IPS-20b (cell line): ENCODE results near the gene RNF31.

ENCODE experiments used
- H3K27ac ChIP-seq: one replicate; pipeline ENCODE4 v1.5.1; 2013; ENCODE audit warnings: low read length
- H3K27me3 ChIP-seq: 2 replicates; pipeline ENCODE4 v1.6.1; 2013; ENCODE audit warnings: mild to moderate bottlenecking, low read length, inconsistent platforms; ENCODE audit not compliant: insufficient read depth
- H3K36me3 ChIP-seq: 2 replicates; pipeline ENCODE4 v1.6.1; 2013; ENCODE audit warnings: low read depth, mild to moderate bottlenecking, inconsistent platforms, low read length, moderate library complexity; ENCODE audit not compliant: insufficient read depth
- H3K4me1 ChIP-seq: 2 replicates; pipeline ENCODE4 v1.6.1; 2013; ENCODE audit warnings: mild to moderate bottlenecking, control low read depth, inconsistent platforms, low read length, moderate library complexity; ENCODE audit not compliant: insufficient read depth
- H3K4me3 ChIP-seq: 2 replicates; pipeline ENCODE4 v1.5.1; 2013; ENCODE audit warnings: mild to moderate bottlenecking, low read length, inconsistent platforms
- H3K9ac ChIP-seq: 2 replicates; pipeline ENCODE4 v1.6.1; 2013; ENCODE audit warnings: low read depth, mild to moderate bottlenecking, inconsistent platforms, low read length, moderate library complexity
- H3K9me3 ChIP-seq: 2 replicates; pipeline ENCODE4 v1.6.1; 2013; ENCODE audit warnings: mild to moderate bottlenecking, low read depth, low read length, inconsistent platforms; ENCODE audit not compliant: insufficient read depth

Gene RNF31

DNA sequence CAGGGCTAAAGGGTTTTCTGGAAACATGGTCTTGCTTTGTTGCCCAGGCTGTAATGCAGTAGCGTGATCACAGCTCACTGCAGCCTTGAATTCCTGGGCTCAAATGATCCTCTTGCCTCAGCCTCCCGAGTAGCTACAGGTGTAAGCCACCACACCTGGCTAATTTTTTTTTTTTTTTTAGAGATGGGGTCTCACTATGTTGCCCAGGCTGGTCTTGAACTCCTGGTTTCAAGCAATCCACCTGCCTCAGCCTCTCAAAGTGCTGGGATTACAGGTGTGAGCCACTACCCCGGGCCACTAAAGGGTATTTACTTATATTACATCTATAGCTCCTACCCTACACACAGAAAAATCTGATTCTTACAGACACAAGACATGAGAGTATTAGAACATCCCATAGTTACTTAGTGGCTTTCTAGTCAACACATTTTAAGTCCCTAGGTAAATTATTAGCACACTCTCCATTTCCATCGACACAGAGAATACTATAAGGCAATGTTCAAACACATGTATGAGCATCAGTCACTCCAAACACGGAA is 38.9 kb upstream of the RNF31 start:
- Histone ChIP-seq H3K27me3 (no peaks in the 10 kb centered on the region), H3K9me3 (peaks cover 4% of the 10 kb centered on the region; the same call in 1 of the 2 replicates), H3K4me1 (0 out of 2 replicates have a peak, but pooled peaks cover 2% of the 10 kb centered on the region), H3K4me3 (no peak overlapping the region), H3K9ac (no peak overlapping the region), H3K27ac (no peak overlapping the region), H3K36me3 (peaks cover 8% of the 10 kb centered on the region)

DNA sequence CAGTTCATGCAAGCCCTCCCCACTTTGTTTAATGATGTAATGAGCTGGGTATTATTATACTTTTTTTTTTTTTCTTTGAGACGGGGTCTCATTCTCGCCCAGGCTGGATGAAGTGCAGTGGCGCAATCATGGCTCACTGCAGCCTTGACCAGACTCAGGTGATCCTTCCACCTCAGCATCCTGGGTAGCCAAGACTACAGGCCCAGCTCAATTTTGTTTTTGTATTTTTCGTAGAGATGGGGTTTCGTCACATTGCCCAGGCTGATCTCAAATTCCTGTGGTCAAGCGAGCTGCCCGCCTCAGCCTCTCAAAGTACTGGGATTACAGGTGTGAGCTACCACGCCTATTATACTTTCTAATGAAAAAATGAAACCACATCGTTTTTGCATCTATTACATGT is 37.2 kb upstream of the RNF31 start:
- Histone ChIP-seq H3K36me3 (no peaks in the 10 kb centered on the region), H3K9ac (no peak overlapping the region), H3K27me3 (no peaks in the 10 kb centered on the region), H3K9me3 (no peaks in the 10 kb centered on the region), H3K4me1 (0 out of 2 replicates have a peak, but pooled peaks cover 2% of the 10 kb centered on the region), H3K27ac (no peak overlapping the region), H3K4me3 (no peak overlapping the region)

DNA sequence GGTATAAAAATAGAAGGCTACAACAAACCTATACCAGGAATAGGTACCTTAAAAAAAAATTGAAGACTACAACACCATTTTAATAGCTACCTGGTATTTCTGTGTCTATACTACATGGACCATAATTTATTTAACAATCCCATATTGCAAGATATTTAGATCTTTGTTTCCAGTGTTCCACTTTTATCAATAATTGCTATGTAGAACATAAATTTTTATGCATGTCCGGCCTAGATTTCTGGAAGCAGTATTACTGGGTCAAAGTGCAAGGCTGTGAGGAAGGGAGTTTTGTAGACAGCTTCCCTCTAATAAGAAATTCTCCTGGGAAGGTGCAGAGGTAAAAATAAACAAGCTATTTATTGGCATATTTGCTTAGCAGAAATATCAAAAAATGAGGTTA is 36.8 kb upstream of the RNF31 start:
- Histone ChIP-seq H3K4me1 (peaks cover 2% of the 10 kb centered on the region; the same call in 1 of the 2 replicates), H3K36me3 (no peaks in the 10 kb centered on the region), H3K4me3 (no peak overlapping the region), H3K9ac (no peak overlapping the region), H3K9me3 (no peaks in the 10 kb centered on the region), H3K27me3 (no peaks in the 10 kb centered on the region), H3K27ac (no peak overlapping the region)

DNA sequence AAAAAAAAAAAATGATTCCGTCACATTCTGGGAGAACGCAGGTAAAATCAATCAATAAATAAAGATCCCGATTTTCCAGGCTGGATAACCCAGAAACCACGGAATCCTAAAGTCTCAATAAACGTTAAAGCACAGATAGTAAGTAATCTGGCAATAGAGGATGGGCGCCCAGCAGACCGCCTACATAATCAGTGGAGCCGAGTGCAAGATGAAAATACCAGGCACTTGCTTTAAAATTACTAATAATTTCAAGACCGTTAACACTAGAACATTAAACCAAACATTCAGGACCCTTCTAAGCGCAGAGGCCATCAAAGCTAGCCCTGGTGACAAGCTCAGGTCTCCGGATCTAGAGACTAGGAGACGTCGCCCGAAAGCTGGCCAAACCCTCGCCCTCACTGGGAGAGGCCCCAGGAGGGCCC is 33.9 kb upstream of the RNF31 start:
- Histone ChIP-seq H3K36me3 (peaks cover 18% of the 10 kb centered on the region), H3K9ac (peak overlapping the region; percentile 85; the same call in 1 of the 2 replicates), H3K27ac (peak overlapping the region; percentile 52), H3K27me3 (no peaks in the 10 kb centered on the region), H3K9me3 (no peaks in the 10 kb centered on the region), H3K4me3 (peak overlapping the region; percentile 94), H3K4me1 (peaks cover 9% of the 10 kb centered on the region; the same call in 1 of the 2 replicates)

DNA sequence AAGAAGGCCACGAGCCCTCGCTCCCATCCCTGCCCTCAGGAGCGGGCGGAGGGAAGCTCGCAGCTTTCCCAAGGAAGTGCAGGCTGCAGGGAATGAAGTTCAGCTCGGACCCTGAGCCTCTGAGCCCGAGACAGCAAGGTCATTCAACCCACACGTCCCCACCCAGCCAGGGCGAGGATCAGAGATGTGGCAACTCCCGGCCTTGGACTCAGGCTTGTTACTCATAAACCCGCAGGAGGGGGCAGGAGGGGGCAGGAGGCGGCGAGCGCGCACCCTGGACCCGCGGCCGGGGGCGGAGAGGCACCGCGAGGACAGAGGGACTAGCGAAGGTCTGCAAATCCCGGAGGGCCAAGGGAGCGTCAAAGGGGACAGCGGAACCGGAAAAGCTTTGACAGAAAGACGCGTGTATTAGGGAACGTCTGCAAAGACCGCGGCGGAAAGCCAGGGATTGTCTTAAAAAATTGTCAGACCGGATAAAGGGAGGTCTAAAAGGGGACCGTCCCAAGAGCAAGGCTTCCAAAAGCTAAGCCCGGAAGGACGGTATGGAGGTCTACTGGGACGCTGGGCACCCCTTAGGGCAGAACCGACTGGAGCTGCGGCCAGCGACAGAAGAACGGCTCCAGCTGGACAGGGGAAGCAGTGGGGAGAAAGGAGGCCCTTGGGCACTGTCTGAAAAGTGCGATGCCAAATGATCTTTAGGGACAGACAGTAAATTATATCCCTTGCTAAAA is 33.3 kb upstream of the RNF31 start:
- Histone ChIP-seq H3K36me3 (peaks cover 23% of the 10 kb centered on the region), H3K27ac (peak overlapping the region; percentile 52), H3K27me3 (no peaks in the 10 kb centered on the region), H3K4me1 (peaks cover 6% of the 10 kb centered on the region; the same call in 1 of the 2 replicates), H3K4me3 (peak overlapping the region; percentile 94), H3K9ac (peak overlapping the region; percentile 85; the same call in 1 of the 2 replicates), H3K9me3 (no peaks in the 10 kb centered on the region)

DNA sequence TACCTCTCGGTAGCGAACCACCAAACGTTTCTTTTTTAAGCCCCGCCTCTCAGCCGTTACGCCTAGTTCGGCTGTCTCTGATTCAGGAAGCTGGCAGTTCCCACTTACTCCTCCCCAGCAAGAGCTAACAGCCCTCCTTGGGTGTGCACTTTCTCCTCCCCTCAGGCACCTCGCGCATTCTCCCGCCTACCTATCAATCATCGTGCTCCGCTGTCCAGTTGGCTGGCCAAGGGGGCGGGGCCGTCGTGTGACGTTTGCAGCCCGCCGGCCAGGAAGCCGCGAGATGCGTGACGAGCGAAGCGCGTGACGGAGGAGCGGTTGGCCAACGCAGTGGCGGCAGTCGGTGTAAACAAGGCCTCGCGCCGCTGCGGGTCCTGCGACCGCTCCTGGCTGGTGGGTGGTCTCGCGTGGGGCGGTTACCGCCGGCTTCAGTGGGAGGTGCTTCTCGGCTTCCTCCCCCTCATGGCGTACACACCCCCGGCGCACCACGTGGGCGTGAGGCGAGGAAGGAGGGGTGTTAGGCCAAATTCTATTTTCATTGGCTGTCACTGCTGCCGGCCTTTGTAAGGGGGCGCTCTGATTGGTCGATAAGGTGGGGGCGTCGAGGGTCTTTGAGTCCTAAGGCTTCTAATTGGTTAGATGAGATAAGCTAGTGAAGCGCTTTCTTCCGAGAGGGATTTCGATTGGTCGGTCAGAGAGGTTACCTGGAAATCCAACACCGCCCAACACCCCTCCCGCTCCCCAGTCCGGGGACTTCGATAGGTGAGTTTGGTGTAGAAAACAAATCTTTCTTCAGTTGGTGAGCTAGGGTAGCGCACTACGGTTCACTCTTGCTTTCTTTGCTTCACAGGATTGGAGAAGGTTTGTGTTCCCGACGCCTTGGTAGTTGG is 32.5 kb upstream of the RNF31 start, which contains the start of the genes DCAF11 and NRL:
DCAF11 (plus strand) TSS at position 246 of the 890 bp plus-strand sequence. CDS start 818 bp downstream, outside the sequence.
NRL (minus strand) TSS at position 418 of the 890 bp plus-strand sequence. CDS start 32,101 bp downstream, outside the sequence.
- H3K36me3 ChIP-seq = peaks cover 32% of the 10 kb centered on the region
- H3K9ac ChIP-seq = peak within 1 kb of the TSS; percentile 85
- no peaks in the 10 kb centered on the region for H3K27me3 ChIP-seq
- H3K9me3 ChIP-seq = no peaks in the 10 kb centered on the region
- peak within 1 kb of the TSS; percentile 94 for H3K4me3 ChIP-seq
- peak within 1 kb of the TSS; percentile 52 for H3K27ac ChIP-seq
- H3K4me1 ChIP-seq = peaks cover 6% of the 10 kb centered on the region; the same call in 1 of the 2 replicates

DNA sequence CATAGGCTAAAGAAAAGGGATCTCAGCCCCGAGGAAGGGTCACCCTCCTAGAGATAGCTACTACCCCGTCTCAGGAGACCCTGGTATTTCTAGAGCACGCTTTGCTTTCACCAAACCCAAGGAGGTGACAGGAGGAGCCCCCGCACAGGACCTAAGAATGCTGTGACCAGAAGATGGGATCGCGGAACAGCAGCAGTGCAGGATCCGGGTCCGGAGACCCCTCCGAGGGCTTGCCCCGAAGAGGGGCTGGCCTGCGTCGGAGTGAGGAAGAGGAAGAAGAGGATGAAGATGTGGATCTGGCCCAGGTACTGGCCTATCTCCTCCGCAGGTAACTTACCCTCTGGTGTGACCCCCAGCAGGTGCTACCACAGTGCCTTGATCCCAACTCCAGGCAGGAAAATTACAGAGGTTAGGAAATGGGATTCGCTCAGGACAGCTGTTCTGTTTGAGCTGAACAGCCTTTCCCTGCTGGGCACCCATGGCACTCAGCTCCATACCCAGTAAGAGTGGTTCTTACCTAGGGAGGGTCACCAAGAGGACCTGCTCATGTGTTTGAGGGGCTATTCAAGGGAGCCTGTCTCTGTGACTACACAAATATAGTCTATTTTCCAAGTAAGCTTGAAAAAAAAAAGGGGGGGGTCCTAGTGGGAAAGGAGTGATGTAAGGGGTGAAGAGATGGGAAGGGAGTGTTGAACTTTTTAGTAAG is 31.7 kb upstream of the RNF31 start:
- Histone ChIP-seq H3K27me3 (no peaks in the 10 kb centered on the region), H3K9ac (peak overlapping the region; percentile 78), H3K4me1 (peaks cover 6% of the 10 kb centered on the region; the same call in 1 of the 2 replicates), H3K9me3 (no peaks in the 10 kb centered on the region), H3K27ac (no peak overlapping the region), H3K36me3 (peaks cover 36% of the 10 kb centered on the region), H3K4me3 (peak overlapping the region; percentile 94)

DNA sequence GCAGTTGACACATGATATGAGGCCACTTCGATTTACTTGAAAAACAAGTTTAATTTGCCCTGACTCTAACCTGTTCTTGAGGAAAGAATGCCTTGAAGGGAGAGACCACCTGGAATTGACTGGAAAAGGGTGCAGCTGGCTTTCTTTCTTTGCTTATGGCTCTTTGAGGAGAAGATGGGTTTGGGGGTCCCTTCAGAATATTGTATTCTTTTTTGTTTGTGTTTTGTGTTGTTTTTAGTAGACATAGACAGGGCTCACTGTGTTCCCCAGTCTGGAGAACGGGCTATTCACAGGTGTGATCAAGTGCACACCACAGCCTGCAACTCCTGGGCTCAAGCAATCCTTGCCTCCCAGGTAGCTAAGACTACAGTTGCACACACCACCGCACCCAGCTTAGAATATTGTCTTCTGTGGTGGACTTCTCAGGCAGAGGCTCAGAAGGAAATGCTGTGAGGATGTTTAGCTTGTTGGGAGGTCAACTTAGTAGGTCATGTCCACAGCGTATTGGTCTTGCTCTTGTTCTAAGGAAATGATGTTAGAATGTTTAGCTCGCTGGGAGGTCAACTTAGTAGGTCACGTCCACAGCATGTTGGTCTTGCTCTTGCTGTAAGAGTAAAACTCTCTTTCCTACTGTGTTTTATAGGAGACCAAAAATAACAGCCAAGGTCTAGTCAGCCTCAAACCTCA is 31.0 kb upstream of the RNF31 start:
- peaks cover 6% of the 10 kb centered on the region; the same call in 1 of the 2 replicates for H3K4me1 ChIP-seq
- no peaks in the 10 kb centered on the region for H3K27me3 ChIP-seq
- H3K27ac ChIP-seq = no peak overlapping the region
- no peaks in the 10 kb centered on the region for H3K9me3 ChIP-seq
- H3K9ac ChIP-seq = 0 out of 2 replicates have a peak overlapping the region, but pooled peaks have one; percentile 78
- peak overlapping the region; percentile 94 for H3K4me3 ChIP-seq
- peaks cover 43% of the 10 kb centered on the region for H3K36me3 ChIP-seq

DNA sequence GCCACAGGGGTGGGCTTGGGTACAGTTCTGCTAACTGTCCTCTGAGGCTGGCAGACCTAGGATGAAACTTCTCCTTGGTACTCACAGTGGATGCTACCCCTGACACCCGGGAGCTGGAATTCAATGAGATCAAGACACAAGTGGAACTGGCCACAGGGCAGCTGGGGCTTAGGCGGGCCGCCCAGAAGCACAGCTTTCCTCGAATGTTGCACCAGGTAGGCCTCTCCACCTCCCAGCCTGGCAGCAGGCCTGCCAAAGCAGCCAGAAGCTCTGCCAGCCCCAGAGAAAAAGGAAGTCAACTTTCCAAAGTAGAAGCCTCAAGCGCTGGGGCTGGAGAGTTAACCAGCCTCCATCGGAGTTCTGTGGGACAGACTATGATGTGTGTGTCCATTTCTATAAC is 30.1 kb upstream of the RNF31 start:
- Histone ChIP-seq H3K27me3 (no peaks in the 10 kb centered on the region), H3K4me1 (peaks cover 6% of the 10 kb centered on the region; the same call in 1 of the 2 replicates), H3K9ac (no peak overlapping the region)

DNA sequence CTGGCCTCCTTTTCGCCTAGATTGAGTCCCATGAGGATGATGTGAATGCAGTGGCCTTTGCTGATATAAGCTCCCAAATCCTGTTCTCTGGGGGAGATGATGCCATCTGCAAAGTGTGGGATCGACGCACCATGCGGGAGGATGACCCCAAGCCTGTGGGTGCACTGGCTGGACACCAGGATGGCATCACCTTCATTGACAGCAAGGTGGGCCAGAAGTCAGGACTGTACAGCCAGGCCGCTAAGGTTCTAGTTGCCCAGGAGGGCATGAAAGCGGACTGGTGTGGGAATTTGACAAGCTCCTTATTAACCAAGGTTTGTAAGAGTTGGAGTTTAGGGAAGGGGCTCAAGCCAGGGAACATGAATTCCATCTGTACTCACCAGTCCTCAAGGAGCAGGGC is 27.6 kb upstream of the RNF31 start:
- Histone ChIP-seq H3K27me3 (no peaks in the 10 kb centered on the region), H3K4me1 (peaks cover 6% of the 10 kb centered on the region; the same call in 1 of the 2 replicates), H3K9me3 (no peaks in the 10 kb centered on the region), H3K9ac (no peak overlapping the region), H3K36me3 (peaks cover 65% of the 10 kb centered on the region), H3K27ac (no peak overlapping the region), H3K4me3 (no peak overlapping the region)

More for the DNA sequence above, 30.1 kb upstream of the RNF31 start:
- no peak overlapping the region for H3K27ac ChIP-seq
- no peak overlapping the region for H3K4me3 ChIP-seq
- H3K36me3 ChIP-seq = peaks cover 49% of the 10 kb centered on the region
- no peaks in the 10 kb centered on the region for H3K9me3 ChIP-seq
